ENCODE data around the gene ADM. TPM values are rescaled to one million over a fixed set of nuclear protein-coding genes. Genes with fewer than 3 reads are reported as not detected.

The ADM gene
- total RNA-seq, 1 donor: 103 TPM

- DNase-seq (ENCODE audit: low read depth): peak; percentile 68
- TF ChIP-seq CTCF (IDR thresholded peaks at IDR 0.05; ENCODE audit: insufficient read depth, low read length): no peak
- H3K4me3 ChIP-seq (ENCODE audit: low read depth, low read length): peak overlapping the region; percentile 96
Measured at GRCh38 chr11:10301656-10302358, 3.1 kb upstream of the ADM start.

- H3K4me3 ChIP-seq (ENCODE audit: low read depth, low read length): peak overlapping the region; percentile 96
- DNase-seq (ENCODE audit: low read depth): peak; percentile 37
- no peak for TF ChIP-seq CTCF (IDR thresholded peaks at IDR 0.05; ENCODE audit: insufficient read depth, low read length)
Measured at GRCh38 chr11:10302359-10302743, 2.5 kb upstream of the ADM start.

- peak overlapping the region; percentile 96 for H3K4me3 ChIP-seq (ENCODE audit: low read depth, low read length)
- no peak for TF ChIP-seq CTCF (IDR thresholded peaks at IDR 0.05; ENCODE audit: insufficient read depth, low read length)
- peak; percentile 66 for DNase-seq (ENCODE audit: low read depth)
Measured at GRCh38 chr11:10302744-10303557, 1.9 kb upstream of the ADM start.

- DNase-seq (ENCODE audit: low read depth): peak; percentile 41
- no peak for TF ChIP-seq CTCF (IDR thresholded peaks at IDR 0.05; ENCODE audit: insufficient read depth, low read length)
- H3K4me3 ChIP-seq (ENCODE audit: low read depth, low read length): peak overlapping the region; percentile 96
Measured at GRCh38 chr11:10303558-10304363, 1.1 kb upstream of the ADM start.

- TF ChIP-seq CTCF (IDR thresholded peaks at IDR 0.05; ENCODE audit: insufficient read depth, low read length): no peak
- DNase-seq (ENCODE audit: low read depth): no peak
- peak overlapping the region; percentile 96 for H3K4me3 ChIP-seq (ENCODE audit: low read depth, low read length)
Measured at GRCh38 chr11:10305262-10305963, 540 bp downstream of the ADM start.

All from fibroblast of the aortic adventitia (primary cell).